SJSA1 (cell line): ENCODE measurements around the gene PTPRD. TPM values are rescaled to one million over a fixed set of nuclear protein-coding genes. Genes with fewer than 3 reads are reported as not detected.

Experiments
- DNase-seq, 2 experiments: peaks; one replicate each; pipeline ENCODE4 v3.0.0-alpha.2; 2015 to 2020; ENCODE audit warnings: low spot score in 2 of 2, low read depth in 1 of 2
- H3K27ac ChIP-seq: fragments of 250-450 bp; sonication (Bioruptor Pico); 2 replicates; pipeline ENCODE4 v1.5.1; 2020; ENCODE audit warnings: mild to moderate bottlenecking, moderate library complexity
- H3K27me3 ChIP-seq: fragments of 250-450 bp; sonication (Bioruptor Pico); replicated peaks from 2 replicates; pipeline ENCODE4 v1.5.1; 2020; ENCODE audit warnings: mild to moderate bottlenecking, moderate library complexity
- H3K36me3 ChIP-seq: fragments of 250-450 bp; sonication (Bioruptor Pico); 2 replicates; pipeline ENCODE4 v1.5.1; 2020; ENCODE audit warnings: mild to moderate bottlenecking
- H3K4me1 ChIP-seq: fragments of 250-450 bp; sonication (Bioruptor Pico); replicated peaks from 2 replicates; pipeline ENCODE4 v1.6.1; 2021; ENCODE audit warnings: mild to moderate bottlenecking
- H3K4me3 ChIP-seq: fragments of 250-450 bp; sonication (Bioruptor Pico); 2 replicates; pipeline ENCODE4 v1.5.1; 2020; ENCODE audit warnings: mild to moderate bottlenecking
- H3K9me3 ChIP-seq: fragments of 250-450 bp; sonication (Bioruptor Pico); replicated peaks from 2 replicates; pipeline ENCODE4 v1.5.1; 2020; ENCODE audit warnings: mild to moderate bottlenecking
- total RNA-seq: library from RNA; depleted of rRNA; stranded (reverse); fragments of >200 nt; shearing (Covaris generic); gene quantifications from 2 replicates; pipeline ENCODE4 v1.2.3, GENCODE V29; 2014

PTPRD gene
- total RNA-seq, 1 experiment from 2014 or later: not detected

GRCh38 chr9:8855046-8855445 lies 1757.8 kb downstream of the PTPRD start:
- Histone ChIP-seq H3K27me3 (no peaks in the 10 kb centered on the region), H3K27ac (no peak overlapping the region), H3K9me3 (no peaks in the 10 kb centered on the region), H3K36me3 (no peaks in the 10 kb centered on the region), H3K4me1 (no peaks in the 10 kb centered on the region), H3K4me3 (no peak overlapping the region)
- no peak for DNase-seq

- Histone ChIP-seq H3K27me3 (no peaks in the 10 kb centered on the region), H3K4me1 (no peaks in the 10 kb centered on the region), H3K9me3 (no peaks in the 10 kb centered on the region), H3K4me3 (no peak overlapping the region), H3K36me3 (no peaks in the 10 kb centered on the region), H3K27ac (no peak overlapping the region)
- DNase-seq: no peak
These were observed 1760.4 kb downstream of the PTPRD start for GRCh38 chr9:8852301-8852864.

- Histone ChIP-seq H3K36me3 (no peaks in the 10 kb centered on the region), H3K27me3 (no peaks in the 10 kb centered on the region), H3K9me3 (no peaks in the 10 kb centered on the region), H3K27ac (no peak overlapping the region), H3K4me1 (no peaks in the 10 kb centered on the region), H3K4me3 (no peak overlapping the region)
- DNase-seq: no peak
These were observed 1761.9 kb downstream of the PTPRD start for GRCh38 chr9:8850914-8851313.

- no peak overlapping the region for H3K4me3 ChIP-seq
- no peak overlapping the region for H3K27ac ChIP-seq
- H3K36me3 ChIP-seq: no peaks in the 10 kb centered on the region
- H3K4me1 ChIP-seq: no peaks in the 10 kb centered on the region
- no peak for DNase-seq
- no peaks in the 10 kb centered on the region for H3K9me3 ChIP-seq
- H3K27me3 ChIP-seq: no peaks in the 10 kb centered on the region
These were observed 1767.0 kb downstream of the PTPRD start for GRCh38 chr9:8845808-8846207.

- H3K27ac ChIP-seq: no peak overlapping the region
- H3K4me3 ChIP-seq: no peak overlapping the region
- no peak for DNase-seq
- no peaks in the 10 kb centered on the region for H3K36me3 ChIP-seq
- no peaks in the 10 kb centered on the region for H3K27me3 ChIP-seq
- H3K4me1 ChIP-seq: no peaks in the 10 kb centered on the region
- H3K9me3 ChIP-seq: no peaks in the 10 kb centered on the region
These were observed 1767.4 kb downstream of the PTPRD start for GRCh38 chr9:8845376-8845775.

GRCh38 chr9:8844549-8844948 lies 1768.3 kb downstream of the PTPRD start:
- no peak for DNase-seq
- Histone ChIP-seq H3K4me3 (no peak overlapping the region), H3K9me3 (no peaks in the 10 kb centered on the region), H3K27me3 (no peaks in the 10 kb centered on the region), H3K36me3 (no peaks in the 10 kb centered on the region), H3K27ac (no peak overlapping the region), H3K4me1 (no peaks in the 10 kb centered on the region)

- DNase-seq: no peak
- H3K4me1 ChIP-seq: no peaks in the 10 kb centered on the region
- H3K9me3 ChIP-seq: no peaks in the 10 kb centered on the region
- no peak overlapping the region for H3K27ac ChIP-seq
- H3K4me3 ChIP-seq: no peak overlapping the region
- H3K27me3 ChIP-seq: no peaks in the 10 kb centered on the region
- H3K36me3 ChIP-seq: no peaks in the 10 kb centered on the region
These were observed 1770.2 kb downstream of the PTPRD start for GRCh38 chr9:8842402-8843193.

- Histone ChIP-seq H3K4me3 (no peak overlapping the region), H3K27ac (no peak overlapping the region), H3K4me1 (no peaks in the 10 kb centered on the region), H3K27me3 (no peaks in the 10 kb centered on the region), H3K36me3 (no peaks in the 10 kb centered on the region), H3K9me3 (no peaks in the 10 kb centered on the region)
- no peak for DNase-seq
These were observed 1774.7 kb downstream of the PTPRD start for GRCh38 chr9:8838136-8838535.

- no peak for DNase-seq
- no peaks in the 10 kb centered on the region for H3K9me3 ChIP-seq
- no peaks in the 10 kb centered on the region for H3K36me3 ChIP-seq
- no peak overlapping the region for H3K27ac ChIP-seq
- no peak overlapping the region for H3K4me3 ChIP-seq
- no peaks in the 10 kb centered on the region for H3K4me1 ChIP-seq
- H3K27me3 ChIP-seq: no peaks in the 10 kb centered on the region
These were observed 1777.5 kb downstream of the PTPRD start for GRCh38 chr9:8835291-8835690.

- Histone ChIP-seq H3K9me3 (no peaks in the 10 kb centered on the region), H3K4me3 (no peak overlapping the region), H3K27ac (no peak overlapping the region), H3K4me1 (no peaks in the 10 kb centered on the region), H3K27me3 (no peaks in the 10 kb centered on the region), H3K36me3 (no peaks in the 10 kb centered on the region)
- DNase-seq: no peak
These were observed 1779.8 kb downstream of the PTPRD start for GRCh38 chr9:8832955-8833354.

GRCh38 chr9:8832386-8832785 lies 1780.4 kb downstream of the PTPRD start:
- H3K36me3 ChIP-seq: no peaks in the 10 kb centered on the region
- H3K4me1 ChIP-seq: no peaks in the 10 kb centered on the region
- no peak for DNase-seq
- H3K9me3 ChIP-seq: no peaks in the 10 kb centered on the region
- no peak overlapping the region for H3K4me3 ChIP-seq
- H3K27me3 ChIP-seq: no peaks in the 10 kb centered on the region
- H3K27ac ChIP-seq: no peak overlapping the region

- no peak for DNase-seq
- Histone ChIP-seq H3K4me3 (no peak overlapping the region), H3K9me3 (no peaks in the 10 kb centered on the region), H3K27me3 (no peaks in the 10 kb centered on the region), H3K27ac (no peak overlapping the region), H3K36me3 (no peaks in the 10 kb centered on the region), H3K4me1 (no peaks in the 10 kb centered on the region)
These were observed 1781.2 kb downstream of the PTPRD start for GRCh38 chr9:8831568-8831967.

GRCh38 chr9:8826281-8826680 lies 1786.5 kb downstream of the PTPRD start:
- Histone ChIP-seq H3K4me1 (no peaks in the 10 kb centered on the region), H3K27ac (no peak overlapping the region), H3K27me3 (no peaks in the 10 kb centered on the region), H3K9me3 (no peaks in the 10 kb centered on the region), H3K4me3 (no peak overlapping the region), H3K36me3 (no peaks in the 10 kb centered on the region)
- DNase-seq: no peak

GRCh38 chr9:8825585-8826147 lies 1787.1 kb downstream of the PTPRD start:
- Histone ChIP-seq H3K27ac (no peak overlapping the region), H3K4me1 (no peaks in the 10 kb centered on the region), H3K27me3 (no peaks in the 10 kb centered on the region), H3K4me3 (no peak overlapping the region), H3K36me3 (no peaks in the 10 kb centered on the region), H3K9me3 (no peaks in the 10 kb centered on the region)
- no peak for DNase-seq
